EL (cell line): ENCODE measurements around the gene UBALD1.

Source experiments
- DNase-seq: peaks from one replicate; pipeline ENCODE4 v3.0.0-alpha.2; 2016

UBALD1 gene

DNA sequence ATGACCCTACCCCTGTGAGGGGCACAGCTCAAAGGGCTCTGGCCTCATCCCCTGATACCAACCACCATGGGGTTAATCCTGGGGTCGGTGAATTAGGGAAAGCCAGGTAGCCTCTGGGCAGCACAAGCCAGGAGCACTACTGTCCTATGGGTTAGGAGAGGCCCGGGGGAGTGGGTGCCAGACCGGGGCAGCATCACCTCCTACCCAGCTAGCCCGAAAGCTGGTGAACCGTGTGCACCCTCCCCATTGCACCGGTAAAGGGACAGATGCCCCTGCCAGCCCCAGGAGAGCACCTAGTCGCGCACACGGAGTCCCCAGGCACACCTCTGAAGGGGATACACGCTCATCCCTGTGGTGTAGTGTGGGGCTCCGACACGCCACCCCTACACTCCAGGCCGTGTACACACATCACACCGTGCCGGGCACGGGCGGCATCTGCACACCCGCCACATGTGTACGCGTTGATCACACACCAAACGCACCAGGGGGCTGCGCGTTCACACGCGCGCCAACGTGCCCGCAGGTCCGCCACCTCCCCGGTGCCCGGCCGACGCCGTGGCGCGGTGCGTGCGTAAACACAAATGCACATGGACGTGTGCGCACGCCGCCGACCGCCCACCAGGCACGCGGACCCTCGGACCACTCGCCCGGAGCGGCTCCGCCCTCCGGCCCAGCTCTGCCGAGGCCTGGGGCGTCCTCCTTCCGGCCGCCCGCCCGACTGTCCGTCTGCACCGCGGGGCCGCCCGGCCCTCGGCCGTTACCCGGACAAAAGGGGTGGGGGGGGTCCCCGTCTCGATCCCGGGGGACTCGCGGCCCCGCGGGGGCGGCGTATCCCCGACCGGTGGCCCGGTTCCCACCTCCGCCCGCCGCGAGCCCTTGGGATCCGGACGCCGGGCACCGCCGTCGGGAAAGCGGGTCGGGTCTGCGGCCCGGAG, 785 bp downstream of the UBALD1 start:
- DNase-seq: peak; percentile 43

DNA sequence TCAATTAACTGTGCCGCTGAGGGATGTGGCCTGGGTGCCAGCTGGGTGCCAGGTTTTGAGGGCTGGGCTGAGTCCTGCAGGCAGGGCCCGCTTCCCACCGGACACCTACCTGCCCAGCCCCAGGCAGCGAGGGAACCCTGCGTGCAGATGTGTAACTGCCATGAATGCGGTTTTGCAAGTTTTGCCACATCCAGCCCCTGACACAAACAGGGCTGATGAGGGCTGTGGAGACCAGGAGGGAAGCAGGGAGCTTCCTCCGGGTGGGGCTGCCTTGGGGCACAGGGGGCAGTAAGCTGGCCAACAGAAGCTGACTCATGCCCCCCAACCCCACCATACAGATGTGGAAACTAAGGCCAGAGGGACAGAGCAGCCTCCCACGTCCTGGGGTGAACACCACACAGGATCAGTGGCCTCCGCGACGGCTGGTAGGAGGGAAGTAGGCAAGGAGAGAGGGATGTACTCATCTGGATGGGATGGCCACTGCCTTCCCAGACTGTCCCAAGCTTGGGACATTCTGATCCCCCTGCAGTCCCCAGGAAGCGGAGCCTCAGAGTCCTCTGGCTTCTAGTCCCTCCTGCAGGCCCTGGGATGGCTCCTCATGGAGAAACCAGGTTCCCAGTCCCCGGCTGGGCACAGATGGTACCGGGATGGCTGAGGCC, 1.6 kb downstream of the UBALD1 start:
- no peak for DNase-seq

DNA sequence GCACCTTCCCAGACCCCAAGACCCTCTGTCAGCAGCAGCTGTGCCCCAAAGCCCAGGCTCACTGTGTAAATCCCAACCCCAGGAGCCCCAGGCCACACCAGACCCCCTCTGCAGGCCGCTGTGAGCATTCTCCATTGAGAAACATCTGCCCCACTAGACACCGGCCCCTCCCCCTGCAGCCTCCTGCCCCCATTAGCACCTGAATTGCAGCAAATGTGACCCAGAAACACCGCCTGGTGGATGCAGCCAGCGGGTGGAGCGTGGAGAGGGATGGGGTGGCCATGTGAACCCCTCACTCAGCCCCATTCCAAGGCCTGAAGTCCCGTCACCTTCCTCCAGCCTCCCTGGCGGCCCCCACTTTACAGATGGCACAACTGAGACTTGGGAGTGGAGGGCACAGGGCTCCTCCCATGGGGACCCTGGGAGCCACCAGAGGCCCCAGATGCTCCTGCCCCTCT, 2.2 kb downstream of the UBALD1 start:
- no peak for DNase-seq

DNA sequence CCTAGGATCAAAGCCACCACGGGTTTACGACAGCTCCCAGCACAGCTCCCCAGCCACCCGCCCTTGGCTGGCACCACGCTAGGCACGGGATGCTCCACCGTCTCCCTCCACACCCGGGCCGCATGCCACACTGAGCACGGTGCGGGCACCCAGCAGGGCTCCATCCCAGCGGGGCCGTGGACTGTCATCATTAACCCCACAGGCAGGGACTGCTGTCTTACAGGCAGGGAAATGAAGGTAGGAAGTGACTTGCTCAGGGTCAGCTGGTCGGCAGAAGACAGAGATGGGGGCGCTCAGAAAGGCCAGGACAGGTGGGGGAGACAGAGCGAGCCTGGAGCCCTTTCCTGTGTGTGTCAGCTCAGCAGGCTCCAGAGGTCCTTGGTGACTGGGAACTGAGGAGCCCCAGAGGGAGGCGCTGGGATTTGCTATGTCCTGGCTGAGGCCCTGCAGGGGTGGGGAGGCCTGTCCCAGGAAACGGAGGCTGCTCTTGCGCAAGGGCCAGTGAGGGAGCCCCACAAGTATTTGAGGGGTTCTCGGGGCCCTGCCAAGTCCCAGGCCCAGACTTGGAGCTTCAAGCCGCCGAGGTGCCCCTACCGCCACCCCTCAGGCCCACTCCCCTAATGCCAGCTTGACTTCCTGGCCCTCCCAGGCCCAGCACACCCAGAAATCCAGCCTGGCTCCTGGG, 3.2 kb downstream of the UBALD1 start:
- DNase-seq: peak; percentile 32

DNA sequence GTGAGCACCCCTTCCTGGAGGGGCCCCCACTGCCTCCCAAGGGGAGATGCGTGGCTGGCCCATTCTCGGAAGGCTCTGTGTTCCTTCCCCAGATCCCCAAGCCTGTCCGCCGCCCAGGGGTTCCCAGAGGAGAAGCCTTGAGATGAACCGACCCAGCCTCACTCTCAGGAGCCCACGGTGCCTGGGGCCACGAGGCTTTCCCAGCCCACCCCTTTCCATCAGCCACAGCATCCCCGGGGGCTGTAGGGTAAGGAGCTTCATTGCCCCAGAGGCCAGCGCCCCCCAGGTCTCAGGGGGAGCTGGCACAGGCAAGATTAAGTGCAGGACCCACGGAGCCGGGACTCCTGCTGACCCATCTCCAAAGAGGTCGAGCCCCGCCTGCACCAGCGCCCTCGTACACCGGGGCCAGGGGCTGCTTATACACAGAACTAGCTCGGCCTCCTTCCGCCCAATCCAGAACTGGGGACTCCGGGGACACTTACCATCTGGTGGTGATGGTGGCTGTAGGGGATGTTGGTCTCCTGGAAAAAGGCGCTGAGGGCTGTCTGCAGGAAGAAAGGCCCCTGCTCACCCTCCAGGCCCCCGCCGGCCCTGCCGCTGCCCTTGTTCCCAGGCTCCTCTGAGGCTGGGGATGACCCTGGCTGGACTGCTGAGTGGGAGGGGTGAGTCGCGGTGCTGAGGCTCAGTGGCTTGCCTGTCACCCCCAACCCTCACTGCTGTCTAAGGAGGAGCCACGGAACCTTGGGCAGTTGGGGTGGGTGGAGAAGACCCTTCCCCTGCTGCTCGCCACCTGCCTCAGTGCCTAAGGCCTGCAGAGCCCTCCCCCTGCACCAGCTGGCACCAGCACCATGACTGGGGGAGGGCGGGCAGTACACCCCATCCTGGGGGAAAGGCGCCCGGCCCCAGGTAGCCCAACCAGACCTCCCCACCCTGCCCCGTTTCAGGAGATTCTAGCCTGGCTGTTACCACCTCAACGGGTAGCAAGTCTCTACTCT, 4.4 kb downstream of the UBALD1 start:
- no peak for DNase-seq

DNA sequence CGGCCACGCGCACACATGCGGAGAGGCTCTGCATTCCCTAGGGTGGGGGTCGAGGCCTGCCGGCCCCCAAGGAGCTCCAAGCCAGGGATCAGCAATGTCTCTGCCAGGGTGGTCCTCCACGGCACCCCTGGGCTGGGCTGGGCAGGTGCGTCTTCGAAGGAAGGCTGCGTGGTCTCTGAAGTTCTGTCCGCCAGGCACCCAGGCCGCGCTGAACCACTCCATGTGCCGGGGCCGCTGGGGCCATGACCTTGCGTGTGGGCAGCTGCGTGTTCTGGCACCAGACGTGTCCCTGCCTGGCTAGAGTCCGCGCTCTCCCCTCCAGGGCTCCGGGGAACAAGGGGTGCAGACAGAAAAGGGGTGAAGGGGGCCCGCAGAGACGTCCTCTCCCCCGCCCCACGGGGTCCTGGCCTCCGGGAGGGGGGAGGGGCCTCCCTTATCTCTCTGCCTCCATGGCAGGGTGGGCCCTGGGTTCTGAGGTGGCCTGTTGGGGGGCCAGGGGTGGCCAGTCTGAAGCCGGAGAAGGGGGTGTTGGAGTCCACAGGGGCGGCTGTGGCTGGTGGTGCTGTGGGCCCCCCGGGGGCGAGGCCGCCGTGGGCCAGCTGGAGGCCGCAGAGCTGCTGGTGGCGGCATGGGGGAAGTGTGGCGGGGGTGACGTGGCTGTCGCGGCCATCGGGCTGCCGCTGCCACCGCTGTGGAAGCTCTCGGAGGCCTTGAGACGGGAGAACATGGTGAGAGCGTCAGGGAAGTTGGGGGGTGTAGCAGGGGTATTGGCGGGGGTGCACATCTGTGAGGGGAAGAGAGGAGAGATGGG, 5.3 kb downstream of the UBALD1 start:
- no peak for DNase-seq

DNA sequence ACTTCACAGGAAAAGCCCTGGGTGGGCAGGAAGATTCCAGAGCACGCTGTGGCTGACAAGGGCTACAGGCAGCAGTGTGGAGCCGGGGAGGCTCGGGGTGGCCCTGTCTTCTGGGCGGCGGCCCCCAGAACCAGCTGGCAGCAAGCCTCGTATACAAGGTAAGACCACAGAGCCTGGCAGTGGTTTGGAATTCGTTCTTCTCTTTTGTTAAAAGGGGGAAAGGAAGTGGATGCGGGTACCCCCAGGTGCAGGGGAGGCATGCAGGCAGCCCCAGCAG, 6.0 kb downstream of the UBALD1 start:
- DNase-seq: no peak

DNA sequence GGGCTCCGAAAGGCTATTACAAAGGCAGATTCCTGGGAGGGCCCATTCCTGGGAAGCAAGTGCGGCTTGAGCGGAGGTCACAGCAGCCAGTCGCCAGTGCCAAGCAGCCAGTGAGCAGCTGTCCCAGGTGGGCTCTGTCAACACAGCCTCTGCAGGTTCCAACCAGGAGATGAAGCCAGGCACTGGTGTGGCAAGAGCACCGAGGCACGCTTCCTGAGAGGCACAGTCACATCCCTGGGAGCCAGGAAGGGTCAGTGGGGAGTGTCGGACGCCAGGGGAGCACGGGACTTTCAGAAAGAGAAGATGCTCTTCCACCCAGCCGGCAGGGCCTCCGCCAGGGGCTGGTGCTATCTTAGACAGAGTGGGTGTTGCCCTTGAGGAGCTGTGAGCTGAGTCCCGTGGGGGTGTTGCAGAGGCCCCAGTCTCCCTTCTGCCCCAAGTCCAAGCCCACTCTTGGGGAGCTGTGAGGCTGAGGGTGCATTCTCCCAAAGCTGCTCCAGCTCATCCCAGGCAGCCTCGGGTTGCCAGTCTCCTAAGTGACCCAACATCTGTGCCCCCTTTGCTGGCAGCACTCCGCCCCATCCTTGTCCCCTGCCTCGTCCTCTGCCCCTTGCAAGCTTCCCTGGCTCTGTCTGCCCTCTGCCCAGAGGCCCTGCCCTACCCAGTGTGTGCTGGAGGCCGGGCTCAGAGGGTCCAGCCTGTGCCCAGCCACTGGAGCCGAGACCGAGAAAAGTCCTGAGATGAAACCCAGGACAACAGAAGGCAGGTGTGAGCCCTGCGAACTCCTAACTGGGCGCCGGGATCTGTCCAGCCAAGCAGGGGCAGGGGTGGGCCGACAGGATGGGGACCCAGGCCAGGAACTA, 6.6 kb downstream of the UBALD1 start:
- DNase-seq: no peak

DNA sequence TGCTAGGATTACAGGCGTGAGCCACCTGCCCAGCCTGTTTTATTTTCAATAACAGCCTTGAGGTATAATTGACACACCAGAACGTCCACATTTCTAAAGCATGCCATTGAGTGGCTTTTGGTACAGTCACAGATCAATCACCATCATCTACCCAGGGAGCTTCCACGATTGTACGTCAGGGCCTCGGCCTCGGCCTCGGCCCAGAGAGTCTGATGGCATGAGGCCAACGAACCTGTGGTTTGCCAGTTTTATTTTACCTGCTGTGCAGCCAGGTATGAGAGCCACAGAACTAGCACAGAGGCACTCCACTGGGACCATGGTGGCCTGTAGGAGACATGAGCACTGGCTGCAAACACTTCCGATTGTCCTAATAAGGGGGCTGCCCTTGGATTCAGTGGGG, 8.3 kb downstream of the UBALD1 start:
- no peak for DNase-seq

DNA sequence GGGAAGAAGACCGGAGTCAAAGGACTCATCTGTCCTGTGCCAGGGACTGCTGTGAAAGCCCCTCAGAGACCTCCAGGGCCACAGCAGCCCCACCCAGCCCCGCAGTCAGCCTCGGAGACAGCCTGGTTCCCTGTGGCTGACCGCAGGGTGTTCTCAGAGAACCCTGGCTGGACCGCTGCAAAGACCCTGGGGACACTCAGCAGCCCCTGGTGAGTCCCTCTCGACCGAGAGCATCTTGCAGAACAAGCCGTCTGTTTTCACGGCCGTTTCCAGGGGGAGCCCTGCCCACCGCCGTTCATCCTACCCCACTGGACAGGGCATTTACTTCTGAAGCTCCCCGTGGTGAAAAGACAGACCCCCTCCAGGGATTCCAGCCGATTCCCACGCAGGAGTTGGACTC, 10.3 kb downstream of the UBALD1 start:
- DNase-seq: no peak

DNA sequence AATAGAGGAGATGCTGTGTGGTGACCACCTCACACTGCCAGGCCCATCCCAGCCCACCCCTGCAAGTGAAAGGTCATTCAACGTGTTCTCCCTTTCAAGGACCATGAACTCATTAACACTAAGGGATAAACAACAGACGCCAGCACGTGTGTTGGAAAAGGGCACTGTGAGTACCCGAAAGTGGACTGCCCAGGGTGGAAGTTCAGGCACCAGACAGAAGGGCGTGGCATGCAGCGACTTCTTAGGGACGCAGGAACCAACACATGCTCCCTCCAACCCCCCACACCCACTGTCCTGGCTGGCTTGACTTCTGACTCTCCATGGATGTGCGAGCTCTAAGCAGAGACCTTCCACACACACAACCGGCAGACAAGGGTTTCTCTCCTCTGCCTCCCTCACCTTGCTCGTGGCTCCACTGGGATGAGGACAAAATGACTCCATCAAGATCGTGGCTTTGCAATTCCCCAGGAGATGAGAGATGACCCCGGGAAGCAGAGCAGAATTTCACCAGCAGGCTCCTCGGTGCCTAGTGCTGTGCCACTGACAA, 11.0 kb downstream of the UBALD1 start:
- no peak for DNase-seq

DNA sequence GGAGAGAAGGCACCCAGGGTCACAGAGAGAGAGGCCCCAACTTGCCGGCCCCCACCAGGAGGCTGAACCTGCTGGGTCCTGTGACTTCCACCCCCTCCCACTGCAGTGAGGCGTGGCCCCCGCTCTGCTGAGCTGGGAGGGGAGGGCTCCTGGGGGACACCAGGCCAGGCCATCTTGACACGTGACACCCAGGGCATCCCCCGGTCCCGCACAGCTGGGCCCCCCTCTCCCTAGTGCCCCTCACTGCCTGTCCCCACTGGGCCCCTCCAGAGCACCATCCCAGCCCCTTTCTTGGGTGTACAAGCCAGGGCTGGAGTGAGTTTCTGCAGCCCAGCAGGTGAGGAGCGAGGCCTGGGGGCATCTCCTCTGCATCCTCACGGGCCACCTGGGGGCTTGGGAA, 12.4 kb downstream of the UBALD1 start:
- DNase-seq: no peak

DNA sequence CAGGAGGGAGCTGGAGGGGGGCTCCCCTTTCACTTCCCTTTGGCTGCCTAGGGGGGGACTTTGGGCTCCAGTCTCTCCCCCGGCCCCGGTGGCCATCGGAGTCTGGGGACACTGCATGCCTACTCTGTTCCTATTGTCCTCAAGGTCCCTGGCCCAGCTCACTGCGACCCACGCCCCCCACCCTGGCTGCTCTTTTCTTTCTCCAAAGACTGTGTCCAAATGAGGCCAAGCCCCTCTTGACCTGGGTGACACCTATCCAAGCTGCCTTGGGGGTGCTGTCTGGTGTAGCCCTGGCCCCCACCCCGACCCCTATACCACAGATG, 12.9 kb downstream of the UBALD1 start:
- no peak for DNase-seq

DNA sequence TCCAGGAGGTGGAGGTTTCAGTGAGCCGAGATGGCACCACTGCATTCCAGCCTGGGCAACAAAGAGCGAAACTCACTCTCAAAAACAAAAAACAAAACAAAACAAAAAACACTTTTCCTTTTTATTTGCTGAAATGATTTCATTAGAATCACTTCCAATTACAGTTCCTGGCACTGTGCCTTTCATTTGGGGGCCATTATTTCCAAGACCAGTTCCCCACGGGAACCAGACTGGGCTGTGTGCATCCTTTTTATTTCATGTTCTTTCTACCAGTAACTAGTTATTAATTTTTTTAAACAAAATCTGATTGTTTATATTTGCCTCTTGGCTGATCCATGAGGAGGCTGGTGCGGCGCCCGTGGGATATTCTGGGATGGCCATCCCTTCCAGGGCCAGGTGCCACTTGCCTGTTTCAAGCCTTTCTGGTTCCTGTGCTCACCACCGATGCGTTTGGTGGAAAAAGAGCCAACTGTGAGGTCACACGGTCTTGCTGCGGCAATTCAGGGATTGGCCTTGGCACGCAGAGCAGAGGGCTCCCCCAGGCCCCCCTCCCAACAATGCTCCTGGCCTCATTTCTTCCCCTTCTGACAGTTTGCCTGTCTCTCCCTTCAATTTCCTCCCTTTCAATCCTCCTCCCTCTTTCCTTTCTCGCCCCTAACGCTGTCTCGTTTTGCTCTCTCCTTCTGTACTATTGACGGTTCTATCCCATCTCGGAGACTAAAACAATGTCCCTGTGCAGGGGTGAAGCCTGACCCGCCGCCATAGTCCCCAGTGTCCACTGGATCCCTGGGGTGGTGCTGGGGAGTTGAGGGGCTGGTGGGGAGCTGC, 13.4 kb downstream of the UBALD1 start:
- DNase-seq: no peak

DNA sequence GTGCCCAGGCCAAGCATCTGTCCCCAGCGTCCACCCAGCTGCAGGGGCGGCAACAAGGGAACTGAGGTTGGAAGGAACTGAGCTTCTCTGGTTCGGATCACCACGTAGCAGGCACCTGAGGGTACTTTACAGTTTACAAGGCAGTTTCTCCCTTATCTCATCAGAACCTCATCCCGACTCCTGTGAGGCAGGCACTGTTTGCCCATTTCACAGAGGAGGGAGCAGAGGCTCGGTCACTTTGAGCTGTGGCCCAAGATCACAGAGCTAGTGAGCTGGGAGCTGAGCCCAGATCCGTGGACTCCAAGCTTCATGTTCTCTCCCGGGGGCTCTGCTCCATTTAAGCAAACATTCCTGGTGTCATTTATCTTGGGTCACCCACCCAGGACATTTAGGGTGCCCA, 15.1 kb downstream of the UBALD1 start:
- DNase-seq: no peak

DNA sequence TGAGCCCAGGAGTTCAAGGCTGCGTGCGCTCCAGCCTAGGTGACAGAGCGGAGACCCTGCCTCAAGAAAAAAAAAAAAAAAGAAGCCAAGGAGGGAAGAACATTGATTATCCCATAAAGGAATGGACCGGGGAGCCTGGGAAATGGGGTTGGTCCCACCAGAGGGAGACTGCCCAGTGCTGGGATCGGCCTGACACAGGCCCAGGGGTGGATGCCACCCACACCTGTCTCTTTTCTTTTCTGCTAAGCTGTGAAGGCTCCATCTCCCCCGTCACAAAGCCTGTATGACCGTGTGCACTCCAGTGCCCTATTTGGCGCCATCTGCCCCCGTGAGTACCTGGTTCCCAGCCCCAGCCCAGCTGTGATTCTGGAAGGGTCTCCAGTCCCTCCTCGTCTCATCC, 15.7 kb downstream of the UBALD1 start:
- DNase-seq: no peak

DNA sequence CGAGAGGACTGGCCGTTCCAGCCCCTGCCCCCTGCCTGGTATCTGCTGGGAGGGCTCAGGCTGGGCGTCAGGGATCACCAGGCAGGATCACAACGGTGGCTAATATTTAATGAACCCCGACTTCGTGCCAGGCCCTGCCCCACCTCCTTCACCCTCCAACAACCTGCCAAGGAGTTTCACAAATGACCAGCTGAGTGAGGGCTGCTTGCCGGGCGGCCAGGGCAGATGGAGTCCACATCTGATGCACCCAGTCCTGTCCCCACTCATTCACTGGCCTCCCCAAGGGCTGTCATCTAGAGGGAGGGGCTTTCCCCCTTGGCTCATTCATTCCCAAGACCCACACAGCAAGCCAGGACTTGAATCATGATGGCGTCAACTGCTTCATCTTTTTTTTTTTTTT, 17.5 kb downstream of the UBALD1 start:
- DNase-seq: no peak

DNA sequence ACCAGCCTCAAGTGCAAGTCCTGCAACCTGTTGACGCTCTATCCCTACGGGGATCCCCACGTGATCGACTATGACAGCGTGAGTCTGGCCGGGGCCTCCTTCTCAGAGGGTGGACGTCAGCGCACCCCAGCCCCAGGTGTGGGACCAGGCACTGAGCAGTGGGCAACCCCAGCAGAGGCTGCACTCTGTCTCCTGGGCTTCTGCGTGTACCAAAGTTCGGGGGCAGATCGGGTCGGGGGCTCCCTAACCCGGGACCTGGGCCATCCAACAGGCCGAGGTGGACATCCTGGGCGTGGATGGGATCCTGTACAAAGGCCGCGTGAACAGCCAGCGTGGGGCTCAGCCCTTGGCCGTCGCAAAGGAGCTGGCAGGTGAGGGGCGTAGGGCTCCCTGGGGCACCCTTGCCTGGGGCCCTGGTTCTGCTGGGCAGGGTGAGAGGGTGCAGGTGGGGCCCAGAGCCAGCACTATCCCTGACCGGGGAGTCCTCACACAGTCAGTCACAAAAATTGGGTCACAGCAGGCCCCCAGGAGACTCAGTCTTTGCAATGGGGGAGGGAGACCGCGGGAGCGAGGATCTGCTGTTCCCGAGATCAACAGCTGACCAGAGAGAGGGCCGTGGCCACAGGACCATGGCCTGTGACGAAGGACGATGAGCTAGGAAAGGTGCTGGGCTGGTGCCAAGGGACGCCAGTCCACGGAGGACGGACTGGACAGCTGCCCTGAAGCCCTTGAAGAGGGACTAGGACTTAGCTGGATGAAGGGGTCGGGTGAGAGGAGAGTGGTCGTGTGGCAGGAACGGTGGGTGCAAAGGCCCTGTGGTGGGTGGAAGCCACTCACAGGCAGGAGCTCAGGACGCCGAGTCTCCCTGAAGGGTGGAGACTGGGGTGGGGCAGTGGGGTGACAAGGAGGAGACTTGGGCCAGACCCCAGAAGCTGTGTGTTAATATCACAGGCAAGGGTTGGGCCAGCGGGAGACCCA, 20.0 kb downstream of the UBALD1 start:
- DNase-seq: no peak
